Transverse colon (tissue), 4 donors: ENCODE measurements around the gene BYSL. TPM values are rescaled to one million over a fixed set of nuclear protein-coding genes. Genes with fewer than 3 reads are reported as not detected.

Experiments
- DNase-seq: peaks from one replicate; pipeline ENCODE4 v3.0.0-alpha.2; 2019
- H3K27ac ChIP-seq, 4 donors: fragments of 200-600 bp; sonication (generic); 2 replicates each; pipeline ENCODE4 v1.5.1; 2016 to 2018; ENCODE audit warnings: inconsistent platforms in 4 of 4
- H3K27me3 ChIP-seq: fragments of 200-600 bp; sonication (generic); 2 replicates; pipeline ENCODE4 v1.5.1; 2017; ENCODE audit warnings: inconsistent platforms
- H3K36me3 ChIP-seq, 4 donors: fragments of 200-600 bp; sonication (generic); 2 replicates each; pipeline ENCODE4 v1.5.1; 2017 to 2019; ENCODE audit warnings: inconsistent platforms in 4 of 4
- H3K4me1 ChIP-seq, 4 donors: fragments of 200-600 bp; sonication (generic); 2 replicates each; pipeline ENCODE4 v1.5.1; 2017 to 2020; ENCODE audit warnings: inconsistent platforms in 4 of 4
- H3K4me3 ChIP-seq, 4 donors: fragments of 200-600 bp; sonication (generic); 1 replicate in 1 of 4; 2 replicates in 3 of 4; pipeline versions ENCODE4 v1.5.1 to v1.6.1; 2017 to 2019; ENCODE audit warnings: inconsistent platforms in 4 of 4
- H3K9me3 ChIP-seq, 2 donors: fragments of 200-600 bp; sonication (generic); 2 replicates each; pipeline ENCODE4 v1.5.1; 2017 to 2019; ENCODE audit warnings: inconsistent platforms in 2 of 2
- EP300 ChIP-seq: sonication (generic); formaldehyde crosslinking; IDR thresholded peaks from one replicate; pipeline ENCODE4 v1.6.1; 2017; ENCODE audit warnings: antibody characterized with exemption, low read depth
- POLR2A ChIP-seq: fragments of 450-650 bp; IDR thresholded peaks from one replicate; pipeline ENCODE4 v1.6.1; 2016; ENCODE audit warnings: antibody characterized with exemption, mild to moderate bottlenecking, moderate library complexity
- POLR2AphosphoS5 ChIP-seq, 3 donors: sonication (generic); formaldehyde crosslinking; IDR thresholded peaks; one replicate each; pipeline ENCODE4 v1.6.1; 2016; ENCODE audit warnings: antibody characterized with exemption in 3 of 3
- WGBS, 2 donors: methylation state at CpG; one replicate each; pipeline ENCODE4 v1.1.5; 2018; ENCODE audit warnings: low coverage in 1 of 2; 5-methylcytosine and 5-hydroxymethylcytosine counted together
- in situ Hi-C, 4 donors: fragments of 200-750 bp; cut with MboI; loops; one replicate each; pipeline versions ENCODE4 v1.15.0 to v1.15.1; 2017; ENCODE audit warnings: low sequenced_read_pairs in 3 of 4, low pct_ligation_motif_present in 1 of 4, low pct_unique_long_range_greater_than_20kb in 1 of 4
- intact Hi-C: fragments of 100-400 bp; cut with DNase I; formaldehyde crosslinking; loops from one replicate; pipeline ENCODE4 v1.15.1; 2023; ENCODE audit warnings: low total_unique reads
- small RNA-seq, 4 donors: library from RNA; depleted of rRNA; stranded (forward); fragments of <200 nt; gene quantifications; one replicate each; pipeline ENCODE3, GENCODE V24; 2016
- total RNA-seq, 4 donors: library from RNA; depleted of rRNA; stranded (reverse); fragments of >200 nt; gene quantifications; one replicate each; pipeline ENCODE4 v1.1.0, GENCODE V29; 2016
- TF ChIP-seq, protein P1 (sequence below), 5 experiments: fragments of 200-600 bp in 3 of 5; fragments of 450-650 bp in 2 of 5; sonication (generic) in 3 of 5; IDR thresholded peaks; 1 replicate in 2 of 5; 2 replicates in 3 of 5; pipeline ENCODE4 v1.5.1; 2016 to 2017; ENCODE audit warnings: antibody characterized with exemption in 5 of 5, inconsistent platforms in 3 of 5, mild to moderate bottlenecking in 2 of 5, moderate library complexity in 1 of 5

The BYSL gene
- total RNA-seq, 4 donors from 2014 or later, result 3.4 to 5.9 (median 5.2) TPM

DNA sequence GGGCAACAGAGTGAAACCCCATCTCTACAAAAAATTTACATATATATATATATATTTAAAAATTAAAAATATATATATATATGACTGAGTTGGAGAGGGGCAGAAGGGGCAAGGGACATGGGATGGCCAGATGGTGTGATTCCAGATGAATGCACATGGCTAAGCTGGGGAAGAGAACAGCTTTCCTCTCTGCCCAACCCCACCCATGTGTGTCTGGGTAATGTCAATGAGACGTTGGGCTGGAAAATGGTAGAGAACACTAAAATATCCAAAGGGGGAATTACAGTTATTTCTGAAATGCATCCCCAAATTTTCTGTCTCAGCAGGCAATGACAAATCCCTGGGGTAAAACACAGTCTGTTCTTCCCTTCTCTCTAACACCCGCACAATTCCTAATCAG, 51.5 kb downstream of the BYSL start:
- no peak for DNase-seq
- 58 to 79% methylated on average over 2 of the region's 2 CpGs for WGBS, 2 donors
- Histone ChIP-seq H3K27me3 (no peaks in the 10 kb centered on the region), H3K4me1 (peaks cover 0 to 13% (median 0%) of the 10 kb centered on the region in 4 donors), H3K27ac (no peak overlapping the region), H3K9me3 (no peaks in the 10 kb centered on the region), H3K4me3 (no peak overlapping the region), H3K36me3 (no peaks in the 10 kb centered on the region)
- in situ Hi-C loops (no loop called here), intact Hi-C loops (no loop called here)
- no peak for TF ChIP-seq POLR2AphosphoS5 (IDR thresholded peaks at IDR 0.05)
- TF ChIP-seq, protein P1, sequence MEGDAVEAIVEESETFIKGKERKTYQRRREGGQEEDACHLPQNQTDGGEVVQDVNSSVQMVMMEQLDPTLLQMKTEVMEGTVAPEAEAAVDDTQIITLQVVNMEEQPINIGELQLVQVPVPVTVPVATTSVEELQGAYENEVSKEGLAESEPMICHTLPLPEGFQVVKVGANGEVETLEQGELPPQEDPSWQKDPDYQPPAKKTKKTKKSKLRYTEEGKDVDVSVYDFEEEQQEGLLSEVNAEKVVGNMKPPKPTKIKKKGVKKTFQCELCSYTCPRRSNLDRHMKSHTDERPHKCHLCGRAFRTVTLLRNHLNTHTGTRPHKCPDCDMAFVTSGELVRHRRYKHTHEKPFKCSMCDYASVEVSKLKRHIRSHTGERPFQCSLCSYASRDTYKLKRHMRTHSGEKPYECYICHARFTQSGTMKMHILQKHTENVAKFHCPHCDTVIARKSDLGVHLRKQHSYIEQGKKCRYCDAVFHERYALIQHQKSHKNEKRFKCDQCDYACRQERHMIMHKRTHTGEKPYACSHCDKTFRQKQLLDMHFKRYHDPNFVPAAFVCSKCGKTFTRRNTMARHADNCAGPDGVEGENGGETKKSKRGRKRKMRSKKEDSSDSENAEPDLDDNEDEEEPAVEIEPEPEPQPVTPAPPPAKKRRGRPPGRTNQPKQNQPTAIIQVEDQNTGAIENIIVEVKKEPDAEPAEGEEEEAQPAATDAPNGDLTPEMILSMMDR (IDR thresholded peaks at IDR 0.05), result no peak
- no peak for TF ChIP-seq EP300
- TF ChIP-seq POLR2A, result no peak

DNA sequence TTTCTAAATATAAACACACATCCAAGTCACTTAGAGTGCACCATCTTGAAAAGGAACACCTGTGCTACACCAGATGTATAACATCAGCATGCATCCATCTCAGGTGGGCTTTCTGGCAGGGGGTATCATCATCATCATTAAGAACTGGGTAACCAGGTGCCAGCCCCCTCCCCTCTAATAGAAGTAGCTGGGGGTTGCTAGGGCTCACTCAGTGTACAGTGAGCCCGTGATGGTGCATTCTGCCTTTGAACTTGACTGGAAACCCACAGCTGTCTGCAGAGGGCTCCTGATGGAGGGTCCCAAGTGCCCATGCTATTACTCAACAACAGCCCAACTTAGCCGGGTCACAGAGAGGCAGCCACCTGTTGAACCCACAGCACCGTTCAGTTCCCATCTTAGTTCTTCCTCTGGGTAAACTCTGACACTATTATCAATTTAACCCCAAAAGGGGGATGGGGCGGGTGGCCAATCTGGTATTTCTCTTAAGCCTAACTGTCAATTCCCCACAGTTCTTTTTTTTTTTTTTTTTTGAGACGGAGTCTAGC, 53.1 kb downstream of the BYSL start:
- Histone ChIP-seq H3K27ac (no peak overlapping the region), H3K9me3 (no peaks in the 10 kb centered on the region), H3K36me3 (no peaks in the 10 kb centered on the region), H3K4me1 (peaks cover 0 to 13% (median 0%) of the 10 kb centered on the region in 4 donors), H3K4me3 (no peak overlapping the region), H3K27me3 (no peaks in the 10 kb centered on the region)
- 92% methylated on average over 5 of the region's 5 CpGs; no CpG with 5 or more reads in 1 of the 2 donors for WGBS, 2 donors
- intact Hi-C loops (no loop called here), in situ Hi-C loops (no loop called here)
- DNase-seq, result no peak
- TF ChIP-seq POLR2AphosphoS5 (IDR thresholded peaks at IDR 0.05), result no peak
- no peak for TF ChIP-seq EP300
- TF ChIP-seq, protein P1 (IDR thresholded peaks at IDR 0.05), result no peak
- no peak for TF ChIP-seq POLR2A

DNA sequence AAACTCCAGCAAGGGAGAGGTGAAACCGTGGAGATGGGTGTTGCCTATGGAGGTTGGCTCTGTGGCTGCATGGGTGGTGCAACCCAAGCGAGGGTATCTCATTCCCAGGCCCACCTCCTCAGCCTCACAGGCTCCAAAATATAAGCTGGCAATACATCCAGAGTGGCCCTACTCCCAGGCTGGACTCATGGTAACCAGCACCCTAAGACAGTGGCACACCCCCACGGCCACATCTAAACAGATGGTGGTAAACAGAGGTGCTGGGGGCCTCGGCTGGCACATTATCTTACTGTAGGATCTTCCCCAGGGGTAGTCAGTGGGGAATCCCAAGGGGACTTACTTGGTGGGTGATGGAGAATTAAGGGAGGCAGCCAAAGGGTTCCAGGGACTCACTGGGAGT, 54.0 kb downstream of the BYSL start:
- intact Hi-C loops (no loop called here), in situ Hi-C loops (no loop called here)
- no peak for DNase-seq
- no peak overlapping the region for H3K27ac ChIP-seq
- 87% methylated on average over 4 of the region's 4 CpGs; no CpG with 5 or more reads in 1 of the 2 donors for WGBS, 2 donors
- TF ChIP-seq, protein P1 (IDR thresholded peaks at IDR 0.05), result no peak
- H3K4me1 ChIP-seq, result peaks cover 0 to 10% (median 0%) of the 10 kb centered on the region in 4 donors
- no peak overlapping the region for H3K4me3 ChIP-seq
- no peaks in the 10 kb centered on the region for H3K9me3 ChIP-seq
- no peaks in the 10 kb centered on the region for H3K27me3 ChIP-seq
- no peaks in the 10 kb centered on the region for H3K36me3 ChIP-seq

- H3K27ac ChIP-seq, result no peak overlapping the region
- H3K36me3 ChIP-seq, result no peaks in the 10 kb centered on the region
- no peaks in the 10 kb centered on the region for H3K4me1 ChIP-seq
- 61 to 86% methylated on average over 5 to 9 of the region's 9 CpGs for WGBS, 2 donors
- TF ChIP-seq EP300, result no peak
- TF ChIP-seq POLR2A, result no peak
- TF ChIP-seq POLR2AphosphoS5 (IDR thresholded peaks at IDR 0.05), result no peak
- TF ChIP-seq, protein P1 (IDR thresholded peaks at IDR 0.05), result no peak
- no peaks in the 10 kb centered on the region for H3K9me3 ChIP-seq
- no peak for DNase-seq
- intact Hi-C loops, result no loop called here
- no peak overlapping the region for H3K4me3 ChIP-seq
- H3K27me3 ChIP-seq, result no peaks in the 10 kb centered on the region
- in situ Hi-C loops, result no loop called here
Measured at GRCh38 chr6:41976794-41977484, 55.6 kb downstream of the BYSL start.

Small RNAs within 50 kb of the gene (small RNA-seq; reads per million reads assigned to genes)
- 0 reads per million in 4 donors for gene RF00019

Other genes starting within 250 kb of the BYSL start
- gene TFEB, start 185.9 kb upstream of the BYSL start, total RNA-seq, result 10 to 100 TPM; 30.4 to 47.1 (median 38.1) TPM
- gene PGC, start 174.1 kb upstream of the BYSL start, total RNA-seq, result 1 to 10 TPM in 1 of 4 donors, not detected in 3; 1.5 TPM
- gene FRS3, start 141.6 kb upstream of the BYSL start, total RNA-seq, result 1 to 10 TPM; 2.8 to 4.5 (median 3.2) TPM
- 10 to 100 TPM in 3 of 4 donors, 1 to 10 TPM in 1; 6.7 to 52.0 (median 21.0) TPM for gene PRICKLE4, start 140.7 kb upstream of the BYSL start, total RNA-seq
- gene TOMM6, start 133.8 kb upstream of the BYSL start, total RNA-seq, result 10 to 100 TPM; 24.1 to 93.1 (median 85.6) TPM
- 1 to 10 TPM; 2.3 to 7.9 (median 4.0) TPM for gene USP49, start 26.1 kb upstream of the BYSL start, total RNA-seq
- gene MED20, start 360 bp upstream of the BYSL start, total RNA-seq, result 10 to 100 TPM; 15.4 to 25.7 (median 18.5) TPM
- 100 to 1,000 TPM in 1 of 4 donors, 10 to 100 TPM in 3; 55.3 to 178 (median 75.6) TPM for gene CCND3, start 20.3 kb downstream of the BYSL start, total RNA-seq
- gene TAF8, start 129.0 kb downstream of the BYSL start, total RNA-seq, result 10 to 100 TPM; 15.3 to 36.2 (median 21.8) TPM
- gene C6orf132, start 221.1 kb downstream of the BYSL start, total RNA-seq, result 10 to 100 TPM; 26.1 to 96.9 (median 43.2) TPM